ENCODE data around the gene TMEM184C. TPM values are rescaled to one million over a fixed set of nuclear protein-coding genes. Genes with fewer than 3 reads are reported as not detected.

The TMEM184C gene
- polyA plus RNA-seq, 1 donor, result 20.1 TPM

Other genes starting within 250 kb of the TMEM184C start
- gene EDNRA, start 136.3 kb upstream of the TMEM184C start, polyA plus RNA-seq (ENCODE audit: insufficient read length), result 23.4 TPM
- 10.5 TPM for gene PRMT9, start 66.8 kb downstream of the TMEM184C start, polyA plus RNA-seq (ENCODE audit: insufficient read length)
- gene ARHGAP10, start 114.7 kb downstream of the TMEM184C start, polyA plus RNA-seq (ENCODE audit: insufficient read length), result 34.1 TPM